Nephron (organoid): ENCODE results near the gene ARL5C.

Experiments used
- H3K27ac Mint-ChIP-seq, 3 experiments: 2 replicates each; pipeline ENCODE4 v1.8.0; 2020; ENCODE audit warnings: mixed read lengths in 3 of 3, mild to moderate bottlenecking in 2 of 3, moderate library complexity in 1 of 3
- H3K27me3 Mint-ChIP-seq: 2 replicates; pipeline ENCODE4 v1.8.0; 2021; ENCODE audit warnings: low read depth, mild to moderate bottlenecking, moderate library complexity, mixed read lengths
- H3K36me3 Mint-ChIP-seq: 2 replicates; pipeline ENCODE4 v1.8.0; 2020; ENCODE audit warnings: low read depth, mixed read lengths
- H3K4me1 Mint-ChIP-seq: 2 replicates; pipeline ENCODE4 v1.8.0; 2020; ENCODE audit warnings: mixed read lengths
- H3K4me3 Mint-ChIP-seq, 3 experiments: 2 replicates each; pipeline ENCODE4 v1.8.0; 2020; ENCODE audit warnings: mild to moderate bottlenecking in 3 of 3, mixed read lengths in 3 of 3, moderate library complexity in 2 of 3
- H3K9me3 Mint-ChIP-seq: 2 replicates; pipeline ENCODE4 v1.8.0; 2020; ENCODE audit warnings: mixed read lengths
- CTCF ChIP-seq, 3 experiments: fragments of 200-600 bp; sonication (generic); IDR thresholded peaks; one replicate each; pipeline ENCODE4 v1.5.0; 2021; ENCODE audit warnings: antibody characterized with exemption in 3 of 3; ENCODE audit not compliant: unreplicated experiment in 3 of 3

ARL5C gene

GRCh38 chr17:39115135-39115534, 50.8 kb downstream of the ARL5C start:
- Mint-ChIP-seq H3K27me3 (peaks cover 3% of the 10 kb centered on the region), H3K36me3 (no peaks in the 10 kb centered on the region)

DNA sequence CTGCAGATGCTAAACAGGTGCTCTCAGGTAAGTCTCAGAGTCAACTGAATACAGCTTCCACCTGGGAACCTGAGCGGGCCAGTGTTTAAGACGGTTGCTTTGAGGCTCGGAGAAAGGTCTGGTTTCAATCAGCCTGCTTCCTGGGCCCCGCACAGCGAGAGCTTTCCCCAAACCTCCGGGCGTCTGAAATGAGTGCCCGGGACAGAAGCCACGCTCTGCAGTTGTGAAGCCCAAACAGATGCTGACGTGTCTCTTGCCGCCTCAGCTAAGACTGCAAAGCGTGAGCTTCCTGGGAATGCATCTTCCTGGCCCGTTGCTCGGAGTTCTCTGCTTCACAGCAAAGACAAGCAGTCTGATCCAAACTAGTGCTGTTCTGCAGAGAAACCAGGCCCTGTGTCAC, 51.2 kb downstream of the ARL5C start:
- H3K4me3 Mint-ChIP-seq, result no peak overlapping the region
- TF ChIP-seq CTCF (IDR thresholded peaks at IDR 0.05; ENCODE audit: unreplicated experiment in 3 of 3), result no peak
- H3K4me1 Mint-ChIP-seq, result no peaks in the 10 kb centered on the region
- no peaks in the 10 kb centered on the region for H3K36me3 Mint-ChIP-seq
- H3K27me3 Mint-ChIP-seq, result peaks cover 3% of the 10 kb centered on the region
- peak overlapping the region in 1 of 3 experiments; percentile 49 for H3K27ac Mint-ChIP-seq
- no peaks in the 10 kb centered on the region for H3K9me3 Mint-ChIP-seq

More at GRCh38 chr17:39115135-39115534, 50.8 kb downstream of the ARL5C start:
- H3K4me3 Mint-ChIP-seq, result no peak overlapping the region
- no peaks in the 10 kb centered on the region for H3K4me1 Mint-ChIP-seq
- H3K9me3 Mint-ChIP-seq, result no peaks in the 10 kb centered on the region
- peak overlapping the region in 1 of 3 experiments; percentile 49 for H3K27ac Mint-ChIP-seq
- no peak for TF ChIP-seq CTCF (IDR thresholded peaks at IDR 0.05; ENCODE audit: unreplicated experiment in 3 of 3)

- Mint-ChIP-seq H3K4me1 (no peaks in the 10 kb centered on the region), H3K36me3 (no peaks in the 10 kb centered on the region), H3K4me3 (no peak overlapping the region), H3K9me3 (no peaks in the 10 kb centered on the region), H3K27ac (no peak overlapping the region), H3K27me3 (peaks cover 3% of the 10 kb centered on the region)
- no peak for TF ChIP-seq CTCF (IDR thresholded peaks at IDR 0.05; ENCODE audit: unreplicated experiment in 3 of 3)
Observed at GRCh38 chr17:39113871-39114270, 52.1 kb downstream of the ARL5C start.

DNA sequence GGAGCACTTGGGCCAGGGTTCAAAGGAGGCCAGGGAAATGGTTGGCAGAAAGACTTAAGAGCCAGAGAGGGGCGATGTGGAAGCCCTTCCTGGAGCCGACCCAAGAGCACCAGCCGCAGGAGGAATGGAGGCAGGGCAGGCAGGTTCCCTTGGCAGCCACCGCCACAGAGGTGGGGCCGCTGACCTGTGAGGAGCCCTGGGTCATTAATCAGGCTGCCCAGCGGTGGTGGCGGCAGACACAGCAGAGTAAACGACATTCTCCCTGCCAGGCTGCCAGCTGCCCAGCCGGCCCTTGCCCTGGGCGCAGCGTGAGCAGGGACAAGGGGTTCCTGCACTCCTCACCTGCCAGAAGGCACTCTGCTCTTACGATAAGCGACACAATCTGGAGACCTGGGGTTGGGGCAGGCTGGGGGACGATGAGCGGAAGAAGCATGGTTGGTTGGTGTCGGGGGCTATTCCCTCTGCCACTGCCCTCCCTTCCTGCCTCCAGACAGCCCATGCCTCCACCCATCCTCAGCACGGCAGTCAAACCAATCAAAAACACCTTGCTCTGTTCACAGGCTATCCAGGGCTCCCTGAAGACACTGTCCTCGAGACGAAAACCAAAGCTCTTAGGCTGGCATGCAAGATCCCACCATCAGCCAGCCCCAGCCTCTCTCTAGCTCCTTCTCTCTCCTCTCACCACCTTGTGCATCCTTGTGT, 55.4 kb downstream of the ARL5C start:
- H3K4me3 Mint-ChIP-seq, result no peak overlapping the region
- peaks cover 15% of the 10 kb centered on the region for H3K27me3 Mint-ChIP-seq
- TF ChIP-seq CTCF (IDR thresholded peaks at IDR 0.05; ENCODE audit: unreplicated experiment in 3 of 3), result no peak
- no peaks in the 10 kb centered on the region for H3K9me3 Mint-ChIP-seq
- no peaks in the 10 kb centered on the region for H3K36me3 Mint-ChIP-seq
- peak overlapping the region; percentile 6 to 26 (median 22) for H3K27ac Mint-ChIP-seq
- peaks cover 15% of the 10 kb centered on the region for H3K4me1 Mint-ChIP-seq

DNA sequence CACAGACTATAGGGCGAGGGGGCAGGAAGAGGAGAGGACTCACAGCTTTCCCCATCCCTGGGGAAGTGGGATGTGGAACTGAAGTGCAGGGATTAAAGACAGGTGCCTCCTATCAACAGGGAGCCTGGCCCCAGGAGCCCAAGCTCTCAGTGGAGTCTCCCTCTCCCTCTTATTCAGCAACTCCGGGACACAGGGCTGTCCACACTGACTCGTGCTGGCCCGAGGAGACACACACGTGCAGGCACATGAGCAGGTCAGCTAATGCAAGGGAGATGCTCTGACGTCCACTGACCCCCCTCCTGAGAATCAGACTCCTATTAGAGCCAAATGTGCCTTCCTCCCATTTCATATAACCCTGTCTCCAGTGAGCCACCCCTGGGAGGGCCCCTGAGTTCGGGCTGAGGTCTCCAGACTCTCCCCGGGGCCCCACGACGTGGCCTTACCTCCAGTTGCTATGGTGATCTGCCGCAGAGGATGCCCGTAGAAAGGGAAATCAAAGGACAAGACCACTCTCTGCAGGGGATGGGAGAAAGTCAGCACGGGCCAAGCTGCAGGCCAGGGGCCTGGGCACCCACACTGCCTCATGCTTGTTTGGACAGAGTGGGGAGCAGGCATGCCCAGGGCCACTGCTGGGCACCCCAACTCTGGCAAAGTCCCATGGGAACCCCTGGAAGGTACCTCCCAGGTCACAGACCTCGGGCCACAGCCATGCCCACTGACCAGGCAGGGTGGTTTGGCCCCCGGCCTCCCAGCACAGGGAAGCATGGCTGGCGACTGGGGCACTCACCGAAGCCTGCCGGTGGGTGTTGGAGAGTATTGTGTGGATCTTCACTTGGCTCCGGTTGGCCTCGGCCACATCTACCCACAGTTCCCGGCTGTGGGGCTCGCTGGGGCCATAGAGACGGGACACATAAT, 57.2 kb downstream of the ARL5C start:
- Mint-ChIP-seq H3K9me3 (no peaks in the 10 kb centered on the region), H3K4me1 (peaks cover 22% of the 10 kb centered on the region), H3K36me3 (no peaks in the 10 kb centered on the region), H3K4me3 (no peak overlapping the region), H3K27me3 (peaks cover 19% of the 10 kb centered on the region), H3K27ac (no peak overlapping the region)
- no peak for TF ChIP-seq CTCF (IDR thresholded peaks at IDR 0.05; ENCODE audit: unreplicated experiment in 3 of 3)
